Panc1 (cell line): ENCODE data around the gene HES2. TPM values are rescaled to one million over a fixed set of nuclear protein-coding genes. Genes with fewer than 3 reads are reported as not detected.

Experiments
- ATAC-seq: fragments of 200-7000 bp; cut with Tn5 transposase; 2 replicates; pipeline ENCODE4 v1.9.1; 2020; ENCODE audit warnings: mild to moderate bottlenecking, moderate library complexity
- BruUV-seq: library from RNA; stranded (reverse); fragments of 400-500 nt; replicated peaks from 2 replicates; lab custom pipeline; 2021; lab: Mats Ljungman, UMichigan
- CTCF ChIA-PET: fragments of 300-600 bp; sonication (Branson Sonifier 250); formaldehyde crosslinking; loops from one replicate; lab custom pipeline; 2022; ENCODE audit warnings: antibody characterized with exemption; lab: Charles Lee
- POLR2A ChIA-PET: fragments of 300-600 bp; sonication (Branson Sonifier 250); formaldehyde crosslinking; loops from one replicate; lab custom pipeline; 2022; ENCODE audit warnings: antibody characterized with exemption; lab: Charles Lee
- DNase-seq: peaks from one replicate; pipeline ENCODE4 v3.0.0-alpha.2; 2010; ENCODE audit warnings: low read depth, low spot score
- H3K27ac ChIP-seq: 2 replicates; pipeline ENCODE4 v1.5.1; 2011; ENCODE audit warnings: mild to moderate bottlenecking, low read length, inconsistent platforms
- H3K27me3 ChIP-seq: fragments of 200-500 bp; sonication (Bioruptor generic); 2 replicates; pipeline ENCODE4 v1.6.0; 2014; ENCODE audit warnings: low read length, inconsistent platforms; ENCODE audit not compliant: control insufficient read depth, insufficient read depth
- H3K36me3 ChIP-seq: fragments of 200-500 bp; sonication (Bioruptor generic); 2 replicates; pipeline ENCODE4 v1.5.1; 2014; ENCODE audit warnings: inconsistent platforms, mild to moderate bottlenecking, low read length, moderate library complexity; ENCODE audit not compliant: control insufficient read depth, insufficient read depth
- H3K4me1 ChIP-seq: 2 replicates; pipeline ENCODE4 v1.5.1; 2011; ENCODE audit warnings: inconsistent platforms, mild to moderate bottlenecking, low read length, moderate library complexity; ENCODE audit not compliant: control insufficient read depth, insufficient read depth
- H3K4me3 ChIP-seq, 2 experiments: 2 replicates each; pipeline ENCODE4 v1.5.1; 2011 to 2012; ENCODE audit warnings: low read depth in 2 of 2, low read length in 2 of 2, mild to moderate bottlenecking in 2 of 2, inconsistent platforms in 1 of 2, moderate library complexity in 1 of 2
- H3K9me3 ChIP-seq: fragments of 200-500 bp; sonication (Bioruptor generic); 2 replicates; pipeline ENCODE4 v1.5.1; 2014; ENCODE audit warnings: low read depth, mild to moderate bottlenecking, inconsistent platforms, low read length, moderate library complexity; ENCODE audit not compliant: control insufficient read depth, insufficient read depth
- POLR2AphosphoS5 ChIP-seq: IDR thresholded peaks from 2 replicates; pipeline ENCODE4 v1.6.1; 2012; ENCODE audit warnings: mild to moderate bottlenecking, low read depth, low read length, moderate library complexity
- SIN3A ChIP-seq: IDR thresholded peaks from 2 replicates; pipeline ENCODE4 v1.6.1; 2012; ENCODE audit warnings: low read depth, mild to moderate bottlenecking, low read length, moderate library complexity, borderline replicate concordance; ENCODE audit not compliant: insufficient read depth
- TCF7L2 ChIP-seq: IDR thresholded peaks from 2 replicates; pipeline ENCODE4 v1.6.1; 2011; ENCODE audit warnings: mild to moderate bottlenecking, low read depth, low read length, inconsistent platforms
- in situ Hi-C: cut with HindIII; loops from 2 replicates; pipeline ENCODE4 v1.10.0; 2016; ENCODE audit warnings: low sequenced_read_pairs, low pct_unique_long_range_greater_than_20kb
- intact Hi-C: fragments of 100-400 bp; cut with micrococcal nuclease; formaldehyde crosslinking; loops from one replicate; pipeline ENCODE4 v1.10.0; 2022; ENCODE audit not compliant: unreplicated experiment
- total RNA-seq: library from RNA; stranded (reverse); gene quantifications from one replicate; pipeline ENCODE4 v1.2.1, GENCODE V29; 2021; ENCODE audit not compliant: unreplicated experiment
- TF ChIP-seq, protein P1 (sequence below): fragments of 450-650 bp; IDR thresholded peaks from 2 replicates; pipeline ENCODE4 v1.5.1; 2017; ENCODE audit warnings: mild to moderate bottlenecking
- TF ChIP-seq, protein P2 (sequence below), 2 experiments: IDR thresholded peaks; 2 replicates each; pipeline ENCODE4 v1.6.1; 2011 to 2012; ENCODE audit warnings: low read depth in 2 of 2, control low read depth in 1 of 2, low read length in 1 of 2, mild to moderate bottlenecking in 1 of 2, moderate library complexity in 1 of 2; ENCODE audit not compliant: insufficient read depth in 1 of 2

The HES2 gene
- total RNA-seq, 1 experiment from 2014 or later, result 11.1 TPM

DNA sequence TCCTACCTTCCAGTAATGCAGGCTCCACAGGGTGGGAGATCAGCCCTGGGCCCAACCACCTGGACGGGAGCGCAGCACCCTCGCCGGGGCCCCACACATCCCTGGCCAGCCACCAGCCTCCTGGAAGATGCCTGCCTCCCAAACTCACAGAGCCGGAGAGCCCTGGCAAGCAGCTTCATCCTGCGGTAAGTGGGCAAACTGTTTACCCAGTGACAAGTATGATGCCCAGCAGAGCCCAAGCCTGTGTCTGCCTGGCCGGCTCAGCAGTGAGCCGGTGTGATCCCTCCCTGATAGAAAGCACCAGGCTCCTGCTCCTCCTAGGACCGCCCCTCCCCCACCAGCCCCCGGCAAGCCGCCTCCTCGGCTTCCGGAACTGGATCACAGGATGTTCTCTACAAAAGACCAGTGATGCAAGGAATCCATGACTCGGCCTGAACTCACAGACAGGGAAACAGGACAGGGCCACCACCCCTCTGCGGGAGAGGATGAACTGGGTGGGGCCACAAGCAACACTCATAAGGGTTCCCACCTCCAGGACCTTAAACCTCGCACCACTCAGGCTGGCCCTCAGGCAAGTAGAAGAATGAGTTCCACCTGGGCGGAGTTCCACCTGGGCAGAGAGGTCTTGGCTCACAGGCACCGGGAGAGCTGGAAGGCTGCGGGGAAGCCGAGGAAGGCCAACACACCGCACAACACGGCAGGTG is 34.1 kb downstream of the HES2 start:
- TF ChIP-seq TCF7L2 (0 out of 2 replicates have a peak, but pooled peaks have one; percentile 20), SIN3A (no peak), POLR2AphosphoS5 (peak; percentile 53)
- TF ChIP-seq, protein P1, sequence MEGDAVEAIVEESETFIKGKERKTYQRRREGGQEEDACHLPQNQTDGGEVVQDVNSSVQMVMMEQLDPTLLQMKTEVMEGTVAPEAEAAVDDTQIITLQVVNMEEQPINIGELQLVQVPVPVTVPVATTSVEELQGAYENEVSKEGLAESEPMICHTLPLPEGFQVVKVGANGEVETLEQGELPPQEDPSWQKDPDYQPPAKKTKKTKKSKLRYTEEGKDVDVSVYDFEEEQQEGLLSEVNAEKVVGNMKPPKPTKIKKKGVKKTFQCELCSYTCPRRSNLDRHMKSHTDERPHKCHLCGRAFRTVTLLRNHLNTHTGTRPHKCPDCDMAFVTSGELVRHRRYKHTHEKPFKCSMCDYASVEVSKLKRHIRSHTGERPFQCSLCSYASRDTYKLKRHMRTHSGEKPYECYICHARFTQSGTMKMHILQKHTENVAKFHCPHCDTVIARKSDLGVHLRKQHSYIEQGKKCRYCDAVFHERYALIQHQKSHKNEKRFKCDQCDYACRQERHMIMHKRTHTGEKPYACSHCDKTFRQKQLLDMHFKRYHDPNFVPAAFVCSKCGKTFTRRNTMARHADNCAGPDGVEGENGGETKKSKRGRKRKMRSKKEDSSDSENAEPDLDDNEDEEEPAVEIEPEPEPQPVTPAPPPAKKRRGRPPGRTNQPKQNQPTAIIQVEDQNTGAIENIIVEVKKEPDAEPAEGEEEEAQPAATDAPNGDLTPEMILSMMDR, result no peak
- TF ChIP-seq, protein P2, sequence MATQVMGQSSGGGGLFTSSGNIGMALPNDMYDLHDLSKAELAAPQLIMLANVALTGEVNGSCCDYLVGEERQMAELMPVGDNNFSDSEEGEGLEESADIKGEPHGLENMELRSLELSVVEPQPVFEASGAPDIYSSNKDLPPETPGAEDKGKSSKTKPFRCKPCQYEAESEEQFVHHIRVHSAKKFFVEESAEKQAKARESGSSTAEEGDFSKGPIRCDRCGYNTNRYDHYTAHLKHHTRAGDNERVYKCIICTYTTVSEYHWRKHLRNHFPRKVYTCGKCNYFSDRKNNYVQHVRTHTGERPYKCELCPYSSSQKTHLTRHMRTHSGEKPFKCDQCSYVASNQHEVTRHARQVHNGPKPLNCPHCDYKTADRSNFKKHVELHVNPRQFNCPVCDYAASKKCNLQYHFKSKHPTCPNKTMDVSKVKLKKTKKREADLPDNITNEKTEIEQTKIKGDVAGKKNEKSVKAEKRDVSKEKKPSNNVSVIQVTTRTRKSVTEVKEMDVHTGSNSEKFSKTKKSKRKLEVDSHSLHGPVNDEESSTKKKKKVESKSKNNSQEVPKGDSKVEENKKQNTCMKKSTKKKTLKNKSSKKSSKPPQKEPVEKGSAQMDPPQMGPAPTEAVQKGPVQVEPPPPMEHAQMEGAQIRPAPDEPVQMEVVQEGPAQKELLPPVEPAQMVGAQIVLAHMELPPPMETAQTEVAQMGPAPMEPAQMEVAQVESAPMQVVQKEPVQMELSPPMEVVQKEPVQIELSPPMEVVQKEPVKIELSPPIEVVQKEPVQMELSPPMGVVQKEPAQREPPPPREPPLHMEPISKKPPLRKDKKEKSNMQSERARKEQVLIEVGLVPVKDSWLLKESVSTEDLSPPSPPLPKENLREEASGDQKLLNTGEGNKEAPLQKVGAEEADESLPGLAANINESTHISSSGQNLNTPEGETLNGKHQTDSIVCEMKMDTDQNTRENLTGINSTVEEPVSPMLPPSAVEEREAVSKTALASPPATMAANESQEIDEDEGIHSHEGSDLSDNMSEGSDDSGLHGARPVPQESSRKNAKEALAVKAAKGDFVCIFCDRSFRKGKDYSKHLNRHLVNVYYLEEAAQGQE (IDR thresholded peaks at IDR 0.05; ENCODE audit: insufficient read depth in 1 of 2, low read depth in 2 of 2, low read length in 1 of 2), result no peak
- in situ Hi-C loops, result no loop called here
- ChIA-PET CTCF (interaction anchor here (0.6 kb wide), 1 partner anchor 37 kb away, joined by 5 read pairs; no protein-coding TSS in a partner anchor), POLR2A (no interaction called here)
- H3K27me3 ChIP-seq, result no peaks in the 10 kb centered on the region
- no TSS peak for BruUV-seq
- ATAC-seq, result peak; percentile 84
- peak overlapping the region; percentile 25 to 54 for H3K4me3 ChIP-seq
- intact Hi-C loops, result no loop called here
- peaks cover 28% of the 10 kb centered on the region for H3K4me1 ChIP-seq
- no peaks in the 10 kb centered on the region for H3K9me3 ChIP-seq
- H3K27ac ChIP-seq, result peak overlapping the region; percentile 90
- no peaks in the 10 kb centered on the region for H3K36me3 ChIP-seq
- peak; percentile 56 for DNase-seq

DNA sequence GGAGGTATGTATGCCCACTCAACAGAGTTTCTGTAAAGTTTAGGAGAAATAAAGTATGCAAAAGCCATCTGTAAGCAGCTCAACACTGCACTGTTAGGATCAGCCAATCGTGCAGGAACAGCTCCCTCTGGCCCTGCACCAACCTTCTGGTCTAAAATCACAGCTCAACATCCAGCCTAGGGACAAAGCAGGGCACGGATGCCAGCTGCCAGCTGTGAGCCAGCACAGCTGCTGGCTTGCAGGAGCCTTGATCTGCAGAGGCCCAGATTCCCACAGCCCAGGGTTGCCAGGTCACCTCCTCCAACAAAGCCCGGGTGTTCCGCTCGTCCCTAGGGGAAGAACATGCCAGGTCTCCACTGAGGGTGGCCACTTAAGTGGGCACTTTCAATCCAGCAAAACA is 34.8 kb downstream of the HES2 start:
- ATAC-seq (peak; percentile 56), DNase-seq (no peak)
- POLR2A ChIA-PET, result interaction anchor here (0.7 to 1.2 kb wide), 2 partner anchors 9 to 14 kb away, joined by 3 read pairs; partner anchors contain the start of gene ACOT7
- H3K9me3 ChIP-seq, result no peaks in the 10 kb centered on the region
- CTCF ChIA-PET, result no interaction called here
- intact Hi-C loops (no loop called here), in situ Hi-C loops (no loop called here)
- no peaks in the 10 kb centered on the region for H3K27me3 ChIP-seq
- H3K36me3 ChIP-seq, result no peaks in the 10 kb centered on the region
- no TSS peak for BruUV-seq
- TF ChIP-seq POLR2AphosphoS5, result no peak
- no peak for TF ChIP-seq TCF7L2
- TF ChIP-seq SIN3A, result no peak
- TF ChIP-seq, protein P1, result no peak
- TF ChIP-seq, protein P2 (IDR thresholded peaks at IDR 0.05; ENCODE audit: insufficient read depth in 1 of 2, low read depth in 2 of 2, low read length in 1 of 2), result no peak
- H3K4me3 ChIP-seq, result peak overlapping the region; percentile 25 to 54
- H3K4me1 ChIP-seq, result peaks cover 28% of the 10 kb centered on the region
- peak overlapping the region; percentile 90 for H3K27ac ChIP-seq
